Measurements from ENCODE around the gene FGF6. TPM values are rescaled to one million over a fixed set of nuclear protein-coding genes. Genes with fewer than 3 reads are reported as not detected.

The FGF6 gene, protein sequence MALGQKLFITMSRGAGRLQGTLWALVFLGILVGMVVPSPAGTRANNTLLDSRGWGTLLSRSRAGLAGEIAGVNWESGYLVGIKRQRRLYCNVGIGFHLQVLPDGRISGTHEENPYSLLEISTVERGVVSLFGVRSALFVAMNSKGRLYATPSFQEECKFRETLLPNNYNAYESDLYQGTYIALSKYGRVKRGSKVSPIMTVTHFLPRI
- not detected for total RNA-seq (2021; fragmentation: NEBNext Ultra II Directional; extraction: Animal tissue kit (Norgen Biotek cat#: 25700))
- long read RNA-seq: 0 reads

DNA sequence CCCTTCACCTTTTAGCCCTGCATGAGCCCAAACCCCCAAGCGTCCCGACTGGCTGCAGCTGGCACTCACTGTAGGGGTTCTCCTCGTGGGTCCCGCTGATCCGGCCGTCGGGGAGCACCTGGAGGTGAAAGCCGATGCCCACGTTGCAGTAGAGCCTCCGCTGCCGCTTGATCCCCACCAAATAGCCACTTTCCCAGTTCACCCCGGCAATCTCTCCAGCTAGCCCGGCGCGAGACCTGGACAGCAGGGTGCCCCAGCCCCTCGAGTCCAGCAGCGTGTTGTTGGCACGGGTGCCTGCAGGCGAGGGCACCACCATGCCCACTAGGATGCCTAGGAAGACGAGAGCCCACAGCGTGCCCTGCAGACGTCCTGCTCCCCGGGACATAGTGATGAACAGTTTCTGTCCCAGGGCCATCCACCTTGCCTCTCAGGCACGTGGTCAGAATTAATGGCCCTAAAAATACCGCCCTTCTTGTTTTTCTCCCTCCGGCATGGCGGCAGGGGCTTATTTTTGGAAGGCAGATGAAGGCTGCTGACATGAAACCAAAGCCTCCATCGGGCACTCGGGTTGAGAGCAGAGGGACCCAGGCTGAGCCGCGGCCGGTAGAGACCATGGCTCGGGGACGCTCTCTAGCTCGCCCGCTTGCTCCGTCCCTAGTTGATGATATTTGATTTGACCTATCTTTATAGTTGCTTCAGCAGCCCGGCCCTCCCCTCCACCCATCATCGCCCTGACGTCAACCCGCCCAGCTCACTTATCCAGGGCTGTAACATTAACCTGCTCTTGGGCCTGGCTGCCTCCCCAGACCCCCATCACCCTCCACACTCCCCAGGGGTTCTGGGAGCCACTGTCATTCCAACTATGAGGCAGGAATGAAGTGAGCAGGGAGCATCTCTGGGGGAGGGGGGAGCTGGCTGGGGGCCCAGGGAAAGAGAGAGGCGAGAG lies at the start of gene FGF6:
FGF6 (minus strand) TSS at position 660 of the 946 bp plus-strand sequence; CDS start at position 415, 245 bp downstream.
- Mint-ChIP-seq H3K36me3 (ENCODE audit: low read depth) (no peaks in the 10 kb centered on the region), H3K27ac (no peak within 1 kb of the TSS), H3K27me3 (ENCODE audit: insufficient read depth) (peaks cover 47% of the 10 kb centered on the region), H3K9me3 (no peaks in the 10 kb centered on the region), H3K4me1 (ENCODE audit: low read depth) (0 out of 2 replicates have a peak, but pooled peaks cover under 1% of the 10 kb centered on the region), H3K4me3 (no peak within 1 kb of the TSS)
- no peak for TF ChIP-seq CTCF (IDR thresholded peaks at IDR 0.05)
- DNase-seq: no peak

DNA sequence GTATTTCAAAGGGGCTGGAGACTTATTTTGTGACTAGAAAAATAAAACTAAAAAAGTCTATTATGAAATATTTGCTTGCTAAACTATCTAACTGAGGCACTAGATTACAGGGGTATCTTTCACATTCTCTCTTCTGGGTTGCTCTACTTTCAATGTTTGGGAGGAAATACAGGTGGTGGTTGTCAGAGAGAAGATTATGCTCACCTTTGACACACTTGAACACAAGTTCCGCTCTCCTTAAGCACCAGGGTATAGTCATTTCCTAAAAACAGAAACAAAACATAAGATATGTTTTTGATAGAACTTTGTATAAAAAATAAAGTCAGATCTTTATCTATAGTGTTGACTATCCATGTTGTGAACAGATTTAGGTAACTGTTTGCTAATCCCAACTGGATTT lies 45.4 kb upstream of the FGF6 start:
- H3K36me3 Mint-ChIP-seq (ENCODE audit: low read depth): peaks cover 11% of the 10 kb centered on the region
- no peaks in the 10 kb centered on the region for H3K9me3 Mint-ChIP-seq
- H3K4me3 Mint-ChIP-seq: no peak overlapping the region
- H3K27ac Mint-ChIP-seq: no peak overlapping the region
- no peaks in the 10 kb centered on the region for H3K27me3 Mint-ChIP-seq (ENCODE audit: insufficient read depth)
- no peaks in the 10 kb centered on the region for H3K4me1 Mint-ChIP-seq (ENCODE audit: low read depth)
- no peak for DNase-seq
- no peak for TF ChIP-seq CTCF (IDR thresholded peaks at IDR 0.05)

DNA sequence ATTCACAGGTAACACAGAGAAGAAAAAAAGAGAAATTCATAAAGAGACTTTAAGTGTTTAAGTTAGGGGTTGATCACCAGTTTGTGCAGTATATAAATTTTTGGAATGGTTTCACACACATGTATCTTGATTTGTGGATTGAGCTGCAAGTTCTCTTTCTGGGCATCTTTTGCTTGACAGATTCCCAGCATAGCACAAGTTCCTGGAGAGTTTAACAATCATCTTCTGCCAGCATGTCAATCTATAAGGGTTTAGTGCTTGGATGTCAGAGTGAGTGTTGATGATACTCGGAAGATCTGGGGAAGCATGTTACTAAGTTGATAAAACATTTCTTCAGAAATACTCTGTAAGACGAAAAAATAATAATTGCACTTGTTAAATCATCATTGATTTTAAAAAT lies 43.9 kb upstream of the FGF6 start:
- Mint-ChIP-seq H3K4me1 (ENCODE audit: low read depth) (no peaks in the 10 kb centered on the region), H3K9me3 (no peaks in the 10 kb centered on the region), H3K27me3 (ENCODE audit: insufficient read depth) (no peaks in the 10 kb centered on the region), H3K27ac (no peak overlapping the region), H3K36me3 (ENCODE audit: low read depth) (peaks cover 11% of the 10 kb centered on the region), H3K4me3 (no peak overlapping the region)
- no peak for TF ChIP-seq CTCF (IDR thresholded peaks at IDR 0.05)
- no peak for DNase-seq

DNA sequence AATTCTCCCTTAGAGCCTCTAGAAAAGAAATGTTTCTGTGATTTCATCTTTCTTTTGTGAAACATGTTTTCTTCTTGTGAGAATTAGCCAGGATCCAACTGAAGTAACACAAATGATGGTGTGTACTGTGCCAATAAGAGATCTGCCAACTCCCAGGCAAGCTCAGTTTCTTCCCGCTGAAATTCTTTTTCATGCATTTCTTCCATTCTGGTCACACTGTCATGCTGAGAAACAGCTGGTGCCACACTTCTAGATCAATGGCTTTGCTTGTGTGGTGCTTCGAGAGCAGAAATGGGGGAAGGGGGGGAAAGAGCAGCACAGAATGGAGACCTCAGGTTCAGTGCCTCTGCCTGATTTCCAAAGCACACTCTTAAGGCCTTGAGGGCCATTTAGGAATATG lies 41.4 kb upstream of the FGF6 start:
- no peak for TF ChIP-seq CTCF (IDR thresholded peaks at IDR 0.05)
- no peaks in the 10 kb centered on the region for H3K4me1 Mint-ChIP-seq (ENCODE audit: low read depth)
- no peak overlapping the region for H3K27ac Mint-ChIP-seq
- no peaks in the 10 kb centered on the region for H3K9me3 Mint-ChIP-seq
- H3K36me3 Mint-ChIP-seq (ENCODE audit: low read depth): peaks cover 11% of the 10 kb centered on the region
- no peaks in the 10 kb centered on the region for H3K27me3 Mint-ChIP-seq (ENCODE audit: insufficient read depth)
- no peak overlapping the region for H3K4me3 Mint-ChIP-seq
- no peak for DNase-seq

DNA sequence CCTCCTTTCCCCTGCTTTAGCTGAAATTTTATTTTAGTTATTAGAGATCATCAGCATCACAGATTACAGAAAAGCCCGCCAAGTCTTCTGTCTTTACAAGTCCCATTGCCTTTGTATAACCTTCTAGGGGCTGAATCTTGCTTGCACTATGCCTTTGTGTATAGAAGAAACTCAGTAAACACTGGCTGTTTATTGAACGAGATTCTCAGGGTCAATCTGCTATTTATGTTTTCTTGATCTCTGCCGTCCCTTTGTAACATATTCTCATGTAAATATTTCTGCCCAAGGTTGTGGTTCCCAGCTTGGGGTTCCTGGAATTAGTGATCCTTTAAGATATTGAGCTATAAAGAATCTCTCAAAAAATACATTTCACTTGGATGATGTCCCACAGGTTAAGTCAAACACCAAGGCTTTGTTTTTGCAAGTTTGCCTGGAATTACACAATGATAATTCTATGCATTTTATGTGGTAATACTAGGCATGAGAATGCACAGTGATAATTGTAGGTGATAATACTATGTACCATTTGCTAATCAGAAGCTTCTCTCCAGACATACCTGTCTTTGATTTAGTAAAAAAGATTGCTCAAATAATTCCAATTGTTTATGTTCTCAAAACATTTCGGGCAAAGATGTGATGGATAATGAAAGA lies 40.6 kb upstream of the FGF6 start:
- Mint-ChIP-seq H3K4me3 (no peak overlapping the region), H3K36me3 (ENCODE audit: low read depth) (peaks cover 11% of the 10 kb centered on the region), H3K4me1 (ENCODE audit: low read depth) (no peaks in the 10 kb centered on the region), H3K9me3 (no peaks in the 10 kb centered on the region), H3K27me3 (ENCODE audit: insufficient read depth) (no peaks in the 10 kb centered on the region), H3K27ac (no peak overlapping the region)
- TF ChIP-seq CTCF (IDR thresholded peaks at IDR 0.05): no peak
- no peak for DNase-seq

All from HFFc6 (cell line).